Erythroblast (primary cell): Measurements from ENCODE around the gene FBLN2.

Experiments
- GATA1 ChIP-seq: IDR thresholded peaks from 2 replicates; pipeline ENCODE4 v1.6.1; 2011; ENCODE audit warnings: low read depth, mild to moderate bottlenecking, control low read depth, low read length, moderate library complexity
- POLR2A ChIP-seq: IDR thresholded peaks from 2 replicates; pipeline ENCODE4 v1.6.1; 2011; ENCODE audit warnings: mild to moderate bottlenecking, low read length

DNA sequence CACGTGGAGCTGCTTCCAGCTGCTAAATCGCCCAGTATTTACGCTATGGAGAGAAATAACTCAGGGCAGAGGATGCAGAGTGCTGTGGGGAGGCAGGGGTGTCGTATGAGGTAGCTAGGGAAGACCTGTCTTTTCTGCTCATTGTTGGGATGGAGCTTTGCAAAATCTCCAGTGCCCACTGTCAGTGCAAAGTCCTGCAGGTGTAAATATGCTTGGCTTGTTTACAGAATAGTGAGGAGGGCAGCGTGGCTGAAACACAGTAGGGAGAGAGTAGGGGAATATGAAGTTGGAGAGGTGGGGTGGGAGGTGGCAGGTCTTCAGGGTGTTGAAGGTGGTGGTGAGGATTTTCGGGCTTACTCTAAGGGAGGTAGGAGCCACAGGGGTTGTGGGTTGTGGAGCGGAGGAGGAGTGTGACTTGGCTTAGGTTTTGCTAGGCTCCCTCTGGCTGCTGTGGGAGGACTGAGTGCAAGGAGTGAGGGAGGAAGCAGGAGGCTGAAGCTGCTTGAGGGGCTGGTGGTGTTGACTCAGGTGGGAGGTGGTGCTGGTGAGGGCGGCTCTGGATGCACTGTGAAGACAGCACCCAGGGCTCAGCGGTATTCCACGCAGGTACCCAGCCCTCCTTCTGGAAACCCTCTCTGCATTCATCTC lies 125.7 kb downstream of the FBLN2 start:
- no peak for TF ChIP-seq POLR2A
- TF ChIP-seq GATA1: no peak
